Measurements from ENCODE around the gene FNDC3A. TPM values are rescaled to one million over a fixed set of nuclear protein-coding genes. Genes with fewer than 3 reads are reported as not detected.

The FNDC3A gene
- total RNA-seq, 2 donors from 2014 or later = 42.8 to 49.2 TPM

Other genes starting within 250 kb of the FNDC3A start
- gene MLNR, start 244.4 kb downstream of the FNDC3A start, total RNA-seq = not detected

All from T-helper 17 cell (primary cell).